Erythroblast (primary cell): ENCODE data around the gene DBP.

Source experiments
- GATA1 ChIP-seq: IDR thresholded peaks from 2 replicates; pipeline ENCODE4 v1.6.1; 2011; ENCODE audit warnings: low read depth, mild to moderate bottlenecking, control low read depth, low read length, moderate library complexity
- POLR2A ChIP-seq: IDR thresholded peaks from 2 replicates; pipeline ENCODE4 v1.6.1; 2011; ENCODE audit warnings: mild to moderate bottlenecking, low read length

DNA sequence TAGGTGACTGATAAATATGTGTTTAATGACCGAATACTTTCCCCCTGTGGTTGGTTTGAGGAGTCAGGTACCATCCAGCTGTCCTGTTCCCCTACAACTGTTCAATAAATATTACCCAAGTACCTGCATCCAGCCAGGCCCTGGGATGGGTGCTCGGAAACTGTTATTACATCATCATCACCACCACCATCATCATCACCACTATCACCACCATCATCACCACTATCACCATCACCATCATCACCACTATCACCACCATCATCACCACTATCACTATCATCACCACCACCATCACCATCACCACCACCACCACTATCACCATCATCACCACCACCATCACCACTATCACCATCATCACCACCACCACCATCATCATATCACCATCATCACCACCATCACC, 31.6 kb upstream of the DBP start:
- TF ChIP-seq POLR2A: no peak
- TF ChIP-seq GATA1: no peak
